SK-N-SH treated with all-trans-retinoic acid at 6 μM for 48 hours (cell line): ENCODE measurements around the gene MAST4.

Experiments used
- ARNTL ChIP-seq: fragments of 450-650 bp; formaldehyde crosslinking; IDR thresholded peaks from 2 replicates; pipeline ENCODE4 v1.5.0; 2020; ENCODE audit warnings: low read depth, mild to moderate bottlenecking, moderate library complexity, borderline replicate concordance
- BACH2 ChIP-seq: fragments of 250-450 bp; sonication (Bioruptor Pico); IDR thresholded peaks from 2 replicates; pipeline ENCODE4 v1.9.0; 2021; ENCODE audit warnings: mild to moderate bottlenecking, borderline replicate concordance
- ESRRG ChIP-seq: fragments of 250-450 bp; sonication (Bioruptor Pico); IDR thresholded peaks from 2 replicates; pipeline ENCODE4 v1.6.1; 2021; ENCODE audit warnings: mild to moderate bottlenecking
- OSR1 ChIP-seq: fragments of 250-450 bp; sonication (Bioruptor Pico); IDR thresholded peaks from 2 replicates; pipeline ENCODE4 v1.8.0; 2022; ENCODE audit warnings: moderate library complexity, mild to moderate bottlenecking, inconsistent platforms
- RARB ChIP-seq: fragments of 250-450 bp; sonication (Bioruptor Pico); IDR thresholded peaks from 2 replicates; pipeline ENCODE4 v1.8.0; 2021; ENCODE audit warnings: mild to moderate bottlenecking, moderate library complexity
- SNAI2 ChIP-seq: fragments of 250-450 bp; sonication (Bioruptor Pico); IDR thresholded peaks from 2 replicates; pipeline ENCODE4 v1.5.0; 2020; ENCODE audit warnings: mild to moderate bottlenecking, moderate library complexity
- ZC3H10 ChIP-seq: fragments of 250-450 bp; sonication (Bioruptor Pico); IDR thresholded peaks from 2 replicates; pipeline ENCODE4 v1.5.1; 2021; ENCODE audit warnings: mild to moderate bottlenecking, moderate library complexity
- ZFP3 ChIP-seq: fragments of 250-450 bp; sonication (Bioruptor Pico); IDR thresholded peaks from 2 replicates; pipeline ENCODE4 v1.5.0; 2020; ENCODE audit warnings: mild to moderate bottlenecking, moderate library complexity
- ZNF70 ChIP-seq: fragments of 450-650 bp; formaldehyde crosslinking; IDR thresholded peaks from 2 replicates; pipeline ENCODE4 v1.5.0; 2020; ENCODE audit warnings: mild to moderate bottlenecking, moderate library complexity
- ZNF8 ChIP-seq: fragments of 450-650 bp; formaldehyde crosslinking; IDR thresholded peaks from 2 replicates; pipeline ENCODE4 v1.5.0; 2020; ENCODE audit warnings: mild to moderate bottlenecking, moderate library complexity
- TF ChIP-seq, protein P1 (sequence below): fragments of 250-450 bp; sonication (Bioruptor Pico); IDR thresholded peaks from 2 replicates; pipeline ENCODE4 v1.5.1; 2020; ENCODE audit warnings: low read depth, mild to moderate bottlenecking, moderate library complexity
- TF ChIP-seq, protein P2 (sequence below): fragments of 250-450 bp; sonication (Bioruptor Pico); IDR thresholded peaks from 2 replicates; pipeline ENCODE4 v1.5.1; 2021; ENCODE audit warnings: mild to moderate bottlenecking, moderate library complexity
- TF ChIP-seq, protein P3 (sequence below): fragments of 250-450 bp; sonication (Bioruptor Pico); IDR thresholded peaks from 2 replicates; pipeline ENCODE4 v1.8.0; 2021; ENCODE audit warnings: low read depth, mild to moderate bottlenecking, moderate library complexity, borderline replicate concordance
- TF ChIP-seq, protein P4 (sequence below): fragments of 250-450 bp; sonication (Bioruptor Pico); IDR thresholded peaks from 2 replicates; pipeline ENCODE4 v1.8.0; 2020; ENCODE audit warnings: mild to moderate bottlenecking, moderate library complexity, borderline replicate concordance

DNA sequence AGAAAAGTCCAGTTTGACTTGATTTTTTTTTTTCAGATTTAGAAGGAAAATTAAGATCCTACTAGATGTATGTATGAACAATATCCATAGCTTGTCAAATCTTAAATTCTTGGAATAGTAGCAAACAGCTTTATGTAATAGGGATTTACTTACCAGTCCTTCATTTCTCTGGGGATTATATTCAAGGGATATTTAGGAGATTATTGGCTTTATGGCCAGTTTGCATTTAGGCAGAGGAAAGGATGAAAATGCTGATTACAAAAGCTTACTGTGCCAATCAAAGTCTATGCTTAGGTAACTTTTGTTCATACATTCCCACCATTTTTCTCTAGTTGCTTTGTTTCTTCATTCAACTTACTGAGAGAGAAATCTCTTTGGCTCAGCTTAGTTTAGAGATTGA, 47.9 kb downstream of the MAST4 start:
- TF ChIP-seq, protein P1, sequence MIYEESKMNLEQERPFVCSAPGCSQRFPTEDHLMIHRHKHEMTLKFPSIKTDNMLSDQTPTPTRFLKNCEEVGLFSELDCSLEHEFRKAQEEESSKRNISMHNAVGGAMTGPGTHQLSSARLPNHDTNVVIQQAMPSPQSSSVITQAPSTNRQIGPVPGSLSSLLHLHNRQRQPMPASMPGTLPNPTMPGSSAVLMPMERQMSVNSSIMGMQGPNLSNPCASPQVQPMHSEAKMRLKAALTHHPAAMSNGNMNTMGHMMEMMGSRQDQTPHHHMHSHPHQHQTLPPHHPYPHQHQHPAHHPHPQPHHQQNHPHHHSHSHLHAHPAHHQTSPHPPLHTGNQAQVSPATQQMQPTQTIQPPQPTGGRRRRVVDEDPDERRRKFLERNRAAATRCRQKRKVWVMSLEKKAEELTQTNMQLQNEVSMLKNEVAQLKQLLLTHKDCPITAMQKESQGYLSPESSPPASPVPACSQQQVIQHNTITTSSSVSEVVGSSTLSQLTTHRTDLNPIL (CRISPR knock-in tag), result no peak
- TF ChIP-seq ZFP3 (no peak), SNAI2 (no peak), OSR1 (no peak), ARNTL (no peak), ZNF8 (no peak), BACH2 (CRISPR knock-in tag) (no peak), ZNF70 (CRISPR knock-in tag) (no peak), ZC3H10 (CRISPR knock-in tag) (no peak), RARB (no peak), ESRRG (CRISPR knock-in tag) (no peak)
- TF ChIP-seq, protein P2, sequence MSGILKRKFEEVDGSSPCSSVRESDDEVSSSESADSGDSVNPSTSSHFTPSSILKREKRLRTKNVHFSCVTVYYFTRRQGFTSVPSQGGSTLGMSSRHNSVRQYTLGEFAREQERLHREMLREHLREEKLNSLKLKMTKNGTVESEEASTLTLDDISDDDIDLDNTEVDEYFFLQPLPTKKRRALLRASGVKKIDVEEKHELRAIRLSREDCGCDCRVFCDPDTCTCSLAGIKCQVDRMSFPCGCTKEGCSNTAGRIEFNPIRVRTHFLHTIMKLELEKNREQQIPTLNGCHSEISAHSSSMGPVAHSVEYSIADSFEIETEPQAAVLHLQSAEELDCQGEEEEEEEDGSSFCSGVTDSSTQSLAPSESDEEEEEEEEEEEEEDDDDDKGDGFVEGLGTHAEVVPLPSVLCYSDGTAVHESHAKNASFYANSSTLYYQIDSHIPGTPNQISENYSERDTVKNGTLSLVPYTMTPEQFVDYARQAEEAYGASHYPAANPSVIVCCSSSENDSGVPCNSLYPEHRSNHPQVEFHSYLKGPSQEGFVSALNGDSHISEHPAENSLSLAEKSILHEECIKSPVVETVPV (CRISPR knock-in tag), result no peak
- TF ChIP-seq, protein P3, sequence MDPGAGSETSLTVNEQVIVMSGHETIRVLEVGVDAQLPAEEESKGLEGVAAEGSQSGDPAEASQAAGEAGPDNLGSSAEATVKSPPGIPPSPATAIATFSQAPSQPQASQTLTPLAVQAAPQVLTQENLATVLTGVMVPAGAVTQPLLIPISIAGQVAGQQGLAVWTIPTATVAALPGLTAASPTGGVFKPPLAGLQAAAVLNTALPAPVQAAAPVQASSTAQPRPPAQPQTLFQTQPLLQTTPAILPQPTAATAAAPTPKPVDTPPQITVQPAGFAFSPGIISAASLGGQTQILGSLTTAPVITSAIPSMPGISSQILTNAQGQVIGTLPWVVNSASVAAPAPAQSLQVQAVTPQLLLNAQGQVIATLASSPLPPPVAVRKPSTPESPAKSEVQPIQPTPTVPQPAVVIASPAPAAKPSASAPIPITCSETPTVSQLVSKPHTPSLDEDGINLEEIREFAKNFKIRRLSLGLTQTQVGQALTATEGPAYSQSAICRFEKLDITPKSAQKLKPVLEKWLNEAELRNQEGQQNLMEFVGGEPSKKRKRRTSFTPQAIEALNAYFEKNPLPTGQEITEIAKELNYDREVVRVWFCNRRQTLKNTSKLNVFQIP (CRISPR knock-in tag), result no peak
- TF ChIP-seq, protein P4, sequence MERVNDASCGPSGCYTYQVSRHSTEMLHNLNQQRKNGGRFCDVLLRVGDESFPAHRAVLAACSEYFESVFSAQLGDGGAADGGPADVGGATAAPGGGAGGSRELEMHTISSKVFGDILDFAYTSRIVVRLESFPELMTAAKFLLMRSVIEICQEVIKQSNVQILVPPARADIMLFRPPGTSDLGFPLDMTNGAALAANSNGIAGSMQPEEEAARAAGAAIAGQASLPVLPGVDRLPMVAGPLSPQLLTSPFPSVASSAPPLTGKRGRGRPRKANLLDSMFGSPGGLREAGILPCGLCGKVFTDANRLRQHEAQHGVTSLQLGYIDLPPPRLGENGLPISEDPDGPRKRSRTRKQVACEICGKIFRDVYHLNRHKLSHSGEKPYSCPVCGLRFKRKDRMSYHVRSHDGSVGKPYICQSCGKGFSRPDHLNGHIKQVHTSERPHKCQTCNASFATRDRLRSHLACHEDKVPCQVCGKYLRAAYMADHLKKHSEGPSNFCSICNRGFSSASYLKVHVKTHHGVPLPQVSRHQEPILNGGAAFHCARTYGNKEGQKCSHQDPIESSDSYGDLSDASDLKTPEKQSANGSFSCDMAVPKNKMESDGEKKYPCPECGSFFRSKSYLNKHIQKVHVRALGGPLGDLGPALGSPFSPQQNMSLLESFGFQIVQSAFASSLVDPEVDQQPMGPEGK (CRISPR knock-in tag), result no peak
